Lung (tissue), 12 donors: Measurements from ENCODE around the gene ISX. TPM values are rescaled to one million over a fixed set of nuclear protein-coding genes. Genes with fewer than 3 reads are reported as not detected.
"Not testable (repeated sequence)": the region's sequence is repeated elsewhere in the genome, so short reads cannot be mapped to it uniquely, and the experiment has no call there.

ENCODE experiments used
- ATAC-seq: fragments of 200-7000 bp; cut with Tn5 transposase; one replicate; pipeline ENCODE4 v1.9.1; 2020; ENCODE audit warnings: moderate number of reproducible peaks; ENCODE audit not compliant: insufficient read depth, low FRiP score
- DNase-seq, 3 donors: peaks; one replicate each; pipeline ENCODE4 v3.0.0-alpha.2; 2013 to 2017
- H3K27ac ChIP-seq, 2 donors: one replicate each; pipeline ENCODE4 v1.5.1; 2013; ENCODE audit warnings: mild to moderate bottlenecking in 2 of 2, moderate library complexity in 2 of 2, control low read depth in 1 of 2, inconsistent platforms in 1 of 2, low read depth in 1 of 2, low read length in 1 of 2
- H3K27me3 ChIP-seq, 3 donors: one replicate each; pipeline ENCODE4 v1.5.1; 2013; ENCODE audit warnings: low read length in 2 of 3; ENCODE audit not compliant: control insufficient read depth in 3 of 3, insufficient read depth in 3 of 3
- H3K36me3 ChIP-seq, 4 donors: one replicate each; pipeline ENCODE4 v1.5.1; 2013; ENCODE audit warnings: low read length in 4 of 4, mild to moderate bottlenecking in 1 of 4, moderate library complexity in 1 of 4; ENCODE audit not compliant: control insufficient read depth in 4 of 4, insufficient read depth in 4 of 4
- H3K4me1 ChIP-seq, 5 donors: one replicate each; pipeline ENCODE4 v1.5.1; 2013; ENCODE audit warnings: low read length in 5 of 5, mild to moderate bottlenecking in 2 of 5, moderate library complexity in 1 of 5; ENCODE audit not compliant: control insufficient read depth in 5 of 5, insufficient read depth in 5 of 5
- H3K4me3 ChIP-seq: one replicate; pipeline ENCODE4 v1.5.1; 2013; ENCODE audit warnings: mild to moderate bottlenecking, control low read depth, moderate library complexity
- H3K9ac ChIP-seq, 2 donors: one replicate each; pipeline ENCODE4 v1.5.1; 2013; ENCODE audit warnings: low read length in 2 of 2, control low read depth in 1 of 2; ENCODE audit not compliant: insufficient read depth in 1 of 2
- H3K9me3 ChIP-seq, 4 donors: one replicate each; pipeline ENCODE4 v1.5.1; 2013; ENCODE audit warnings: low read length in 3 of 4, mild to moderate bottlenecking in 1 of 4, moderate library complexity in 1 of 4; ENCODE audit not compliant: control insufficient read depth in 4 of 4, insufficient read depth in 3 of 4
- WGBS, 2 donors: extraction: QIAGEN DNeasy Blood & Tissue Kit; methylation state at CpG; one replicate each; pipeline ENCODE4 v1.1.7; 2013; 5-methylcytosine and 5-hydroxymethylcytosine counted together
- polyA plus RNA-seq, 2 donors: library from polyadenylated mRNA; stranded (reverse); fragments of 200-250 nt; gene quantifications; one replicate each; pipeline ENCODE4 v1.2.1, GENCODE V29; 2013
- total RNA-seq, 2 donors: library from RNA; depleted of rRNA in 1 of 2; stranded (reverse); fragments of >200 nt in 1 of 2; gene quantifications; one replicate each; pipeline ENCODE4 v1.2.1, GENCODE V29; 2014 to 2021
- TF ChIP-seq, protein P1 (sequence below): IDR thresholded peaks from 2 replicates; pipeline ENCODE4 v1.5.1; 2012; ENCODE audit warnings: mild to moderate bottlenecking; ENCODE audit errors: control extremely low read depth, extremely low read depth
- donor health status: control.
- donor health status: control.
- donor health status: Bipolar disorder and iron deficiency.
- donor health status: healthy.
- donor health status: DM: yes; HTN: yes; CAD: no.

ISX gene
- total and polyA plus RNA-seq, 4 donors: not detected

DNA sequence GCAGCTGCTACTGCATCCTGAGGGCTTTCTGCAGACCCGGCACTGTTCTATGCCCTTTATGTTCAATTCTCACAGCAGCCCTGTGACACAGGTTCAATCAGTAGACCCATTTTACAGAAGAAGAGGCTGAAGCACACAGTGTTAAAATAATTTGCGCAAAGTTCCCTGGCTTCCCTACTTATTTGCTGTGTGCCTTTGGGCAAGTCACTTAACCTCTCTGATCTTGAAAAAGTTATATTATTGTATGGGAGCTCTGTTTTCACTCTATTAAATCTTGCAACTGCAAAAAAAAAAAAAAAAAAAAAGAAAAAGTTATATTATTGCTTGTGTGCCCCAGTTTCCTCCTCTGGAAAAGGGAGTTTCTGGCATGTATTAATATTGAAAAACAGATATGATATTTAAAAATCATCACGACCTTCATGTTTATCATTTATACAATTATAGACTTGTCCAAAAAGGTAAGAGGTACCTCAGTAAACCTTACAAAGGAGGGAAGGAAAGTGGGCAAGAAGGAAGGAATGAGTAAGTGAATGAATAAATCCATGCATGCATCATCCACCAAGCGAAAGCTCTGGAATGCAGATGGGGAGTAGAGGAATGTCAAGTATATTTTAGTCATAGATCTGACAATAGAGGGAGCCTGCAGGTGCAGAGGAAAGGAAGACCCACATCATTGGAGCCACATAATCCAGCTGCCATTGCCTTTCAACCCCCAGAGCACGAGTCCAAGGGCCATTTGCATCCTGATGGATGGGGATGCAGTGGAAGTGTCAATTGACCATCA lies 21.2 kb upstream of the ISX start:
- Histone ChIP-seq H3K27ac (no peak overlapping the region), H3K9me3 (peaks cover 0 to 6% (median 0%) of the 10 kb centered on the region in 4 donors), H3K36me3 (no peaks in the 10 kb centered on the region), H3K9ac (no peak overlapping the region), H3K27me3 (peaks cover 0 to 5% (median 0%) of the 10 kb centered on the region in 3 donors), H3K4me3 (no peak overlapping the region), H3K4me1 (no peaks in the 10 kb centered on the region)
- WGBS, 2 donors: 81 to 85% methylated on average over 5 of the region's 5 CpGs
- no peak for DNase-seq
- TF ChIP-seq, protein P1, sequence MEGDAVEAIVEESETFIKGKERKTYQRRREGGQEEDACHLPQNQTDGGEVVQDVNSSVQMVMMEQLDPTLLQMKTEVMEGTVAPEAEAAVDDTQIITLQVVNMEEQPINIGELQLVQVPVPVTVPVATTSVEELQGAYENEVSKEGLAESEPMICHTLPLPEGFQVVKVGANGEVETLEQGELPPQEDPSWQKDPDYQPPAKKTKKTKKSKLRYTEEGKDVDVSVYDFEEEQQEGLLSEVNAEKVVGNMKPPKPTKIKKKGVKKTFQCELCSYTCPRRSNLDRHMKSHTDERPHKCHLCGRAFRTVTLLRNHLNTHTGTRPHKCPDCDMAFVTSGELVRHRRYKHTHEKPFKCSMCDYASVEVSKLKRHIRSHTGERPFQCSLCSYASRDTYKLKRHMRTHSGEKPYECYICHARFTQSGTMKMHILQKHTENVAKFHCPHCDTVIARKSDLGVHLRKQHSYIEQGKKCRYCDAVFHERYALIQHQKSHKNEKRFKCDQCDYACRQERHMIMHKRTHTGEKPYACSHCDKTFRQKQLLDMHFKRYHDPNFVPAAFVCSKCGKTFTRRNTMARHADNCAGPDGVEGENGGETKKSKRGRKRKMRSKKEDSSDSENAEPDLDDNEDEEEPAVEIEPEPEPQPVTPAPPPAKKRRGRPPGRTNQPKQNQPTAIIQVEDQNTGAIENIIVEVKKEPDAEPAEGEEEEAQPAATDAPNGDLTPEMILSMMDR: no peak
- ATAC-seq: no peak

DNA sequence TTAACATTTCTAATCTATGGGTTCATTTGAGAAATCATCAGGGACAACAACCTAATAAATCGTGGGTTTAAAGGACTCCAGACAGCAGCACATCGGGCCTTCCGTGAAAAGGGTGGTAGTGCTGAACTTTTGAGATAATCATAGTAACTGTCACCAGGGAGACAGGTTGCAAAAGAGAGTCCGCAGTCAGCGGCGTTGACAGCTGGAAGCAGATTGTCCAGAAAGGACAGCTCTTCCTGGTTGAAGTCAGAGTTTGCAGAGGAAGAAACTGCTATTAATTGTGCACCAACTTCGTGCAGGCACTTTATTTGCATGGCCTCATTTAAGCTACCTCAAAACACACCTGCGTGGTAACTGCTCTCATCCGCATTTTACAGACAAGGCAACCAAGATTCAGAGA lies 20.5 kb upstream of the ISX start:
- no peaks in the 10 kb centered on the region for H3K4me1 ChIP-seq
- DNase-seq (no peak), ATAC-seq (no peak)
- peaks cover 0 to 5% (median 0%) of the 10 kb centered on the region in 3 donors for H3K27me3 ChIP-seq
- 58 to 64% methylated on average over 9 of the region's 9 CpGs for WGBS, 2 donors
- H3K9ac ChIP-seq: no peak overlapping the region
- no peak overlapping the region for H3K27ac ChIP-seq
- H3K36me3 ChIP-seq: no peaks in the 10 kb centered on the region
- H3K4me3 ChIP-seq: no peak overlapping the region
- TF ChIP-seq, protein P1: no peak
- H3K9me3 ChIP-seq: peaks cover 0 to 6% (median 0%) of the 10 kb centered on the region in 4 donors

DNA sequence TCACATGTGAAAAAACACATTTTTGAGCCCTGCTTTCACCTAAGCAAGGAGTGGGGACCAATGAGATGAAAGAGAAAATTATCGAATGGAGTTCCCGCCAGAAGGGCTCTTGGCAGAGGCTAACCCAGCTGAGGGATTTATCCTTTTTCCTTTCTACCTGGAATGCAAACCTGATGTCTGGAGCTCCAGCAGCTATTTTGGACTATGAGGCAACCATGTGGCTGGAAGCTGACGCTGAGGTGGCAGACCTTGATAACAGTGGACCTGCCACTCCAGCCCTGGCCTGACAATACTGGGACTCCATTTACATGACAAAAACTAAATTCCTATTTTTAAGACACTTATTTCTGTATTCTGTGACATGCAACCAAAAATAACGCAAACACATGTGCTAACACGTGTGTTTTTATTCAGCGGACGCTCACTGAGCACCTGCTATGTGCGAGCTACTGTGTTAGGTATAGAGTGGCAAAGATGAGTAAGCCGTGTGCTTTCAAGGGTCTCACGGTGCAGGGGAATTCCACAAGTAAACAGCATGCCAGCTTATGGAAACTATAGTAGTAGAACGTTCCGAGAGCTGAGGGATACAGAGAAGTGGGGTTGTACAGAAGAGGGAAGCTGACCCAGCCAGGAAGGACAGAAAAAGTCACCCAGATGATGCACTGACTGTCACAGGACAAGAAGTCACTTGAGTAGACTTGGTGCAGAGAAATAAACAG lies 19.1 kb upstream of the ISX start:
- DNase-seq: no peak
- Histone ChIP-seq H3K36me3 (no peaks in the 10 kb centered on the region), H3K9ac (no peak overlapping the region), H3K9me3 (peaks cover 0 to 6% (median 0%) of the 10 kb centered on the region in 4 donors), H3K27ac (no peak overlapping the region), H3K4me1 (no peaks in the 10 kb centered on the region), H3K27me3 (peaks cover 0 to 5% (median 0%) of the 10 kb centered on the region in 3 donors), H3K4me3 (no peak overlapping the region)
- no peak for ATAC-seq
- TF ChIP-seq, protein P1: no peak
- WGBS, 2 donors: 89 to 92% methylated on average over 12 of the region's 12 CpGs

DNA sequence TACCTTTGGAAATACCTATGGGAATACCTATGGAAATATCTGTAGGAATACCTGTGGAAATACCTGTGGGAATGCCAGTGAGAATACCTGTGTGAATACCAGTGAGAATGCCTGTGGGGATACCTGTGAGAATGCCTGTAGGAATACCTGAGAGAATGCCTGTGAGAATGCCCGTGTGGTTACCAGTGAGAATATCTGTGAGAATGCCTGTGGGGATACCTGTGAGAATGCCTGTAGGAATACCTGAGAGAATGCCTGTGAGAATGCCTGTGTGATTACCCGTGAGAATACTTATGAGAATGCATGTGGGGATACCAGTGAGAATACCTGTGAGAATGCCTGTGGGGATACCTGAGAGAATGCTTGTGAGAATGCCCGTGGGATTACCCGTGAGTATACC lies 15.9 kb upstream of the ISX start:
- not testable (repeated sequence) for H3K27ac ChIP-seq, H3K36me3 ChIP-seq, H3K9me3 ChIP-seq, H3K4me1 ChIP-seq, H3K9ac ChIP-seq, ATAC-seq, DNase-seq, H3K4me3 ChIP-seq, H3K27me3 ChIP-seq
- 94 to 100% methylated on average over 4 of the region's 4 CpGs for WGBS, 2 donors
